GM10266 (cell line): ENCODE results near the gene MEX3D.
A peak's percentile ranks its signal among the peaks of the same experiment; 100 is the strongest.

Source experiments
- DNase-seq: peaks from one replicate; pipeline ENCODE4 v3.0.0; 2012; ENCODE audit errors: extremely low spot score
- CTCF ChIP-seq: IDR thresholded peaks from 2 replicates; pipeline ENCODE4 v1.5.1; 2012; ENCODE audit warnings: mild to moderate bottlenecking, low read depth; ENCODE audit not compliant: control insufficient read depth, insufficient read depth; ENCODE audit errors: missing control alignments

MEX3D gene

GRCh38 chr19:1513499-1514294, 54.4 kb downstream of the MEX3D start:
- peak; percentile 69 for TF ChIP-seq CTCF
- peak; percentile 83 for DNase-seq

DNA sequence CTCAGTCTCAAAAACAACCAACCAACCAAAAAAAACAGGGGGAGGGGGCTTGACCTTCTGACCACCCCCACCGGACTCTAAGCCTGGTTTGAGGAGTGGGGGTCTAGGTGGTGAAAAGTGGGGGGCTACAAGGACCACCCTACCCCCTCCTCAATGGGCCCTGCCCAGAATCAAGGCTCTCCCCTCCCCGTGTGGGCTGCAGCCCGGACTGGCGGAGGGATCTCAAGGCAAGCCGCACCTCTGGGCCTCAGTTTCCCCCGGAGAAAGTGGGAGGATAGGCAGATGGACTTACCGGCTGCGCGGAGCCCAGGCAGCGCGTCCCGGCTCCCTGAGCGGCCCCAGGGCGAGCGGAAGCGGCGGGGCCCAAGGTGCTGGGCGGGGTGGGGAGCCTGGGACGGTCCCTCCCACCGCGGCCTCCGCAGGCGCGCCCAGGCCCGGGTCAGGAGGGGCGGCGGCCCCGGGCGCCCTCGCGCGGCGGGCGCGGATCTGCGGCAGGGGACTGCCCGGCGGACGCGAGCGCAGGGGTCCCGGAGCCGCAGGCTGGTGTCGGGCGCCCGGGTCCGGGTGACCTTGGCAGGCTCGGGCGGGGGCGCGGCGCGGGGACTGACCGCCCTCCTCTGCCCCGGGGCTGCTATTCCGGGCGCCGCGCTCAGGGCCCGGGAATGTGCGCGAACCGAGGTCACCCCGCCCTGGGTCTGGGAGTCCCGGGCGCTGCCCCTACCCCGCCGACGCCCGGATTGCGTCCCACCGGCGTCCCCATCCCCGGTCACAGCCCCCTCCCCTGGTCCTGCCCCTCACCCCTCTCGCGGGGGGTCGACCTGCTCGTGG, 55.2 kb downstream of the MEX3D start, which contains the start of gene ADAMTSL5:
Gene ADAMTSL5 (minus strand): TSS at position 349 of the 828 bp plus-strand sequence. CDS start 2,076 bp downstream, outside the sequence.
- DNase-seq = peak; percentile 94
- TF ChIP-seq CTCF = peak; percentile 60

GRCh38 chr19:1511318-1512317, 56.5 kb downstream of the MEX3D start:
- no peak for DNase-seq
- no peak for TF ChIP-seq CTCF

DNA sequence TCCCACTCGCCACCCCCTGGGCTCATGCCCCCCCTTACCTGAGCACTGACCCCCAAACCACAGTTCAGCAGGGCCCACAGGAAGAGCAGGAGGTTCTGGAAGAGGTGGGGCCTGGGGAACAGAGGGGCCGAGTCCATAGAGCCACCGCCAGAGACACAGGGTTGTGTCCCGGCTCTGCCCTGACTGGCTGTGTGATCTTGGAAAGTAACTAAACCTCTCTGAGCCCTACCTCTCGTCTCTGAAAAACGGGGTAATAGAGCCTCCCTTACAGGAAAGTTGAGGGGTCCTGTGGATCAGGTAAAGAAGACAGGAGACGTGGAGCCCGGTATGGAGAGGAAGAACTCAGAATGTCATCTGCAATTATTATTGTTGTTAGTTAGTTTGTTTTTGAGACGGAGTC, 57.3 kb downstream of the MEX3D start:
- no peak for DNase-seq
- no peak for TF ChIP-seq CTCF

- DNase-seq = no peak
- no peak for TF ChIP-seq CTCF
These were observed 57.7 kb downstream of the MEX3D start for GRCh38 chr19:1510442-1510806.

DNA sequence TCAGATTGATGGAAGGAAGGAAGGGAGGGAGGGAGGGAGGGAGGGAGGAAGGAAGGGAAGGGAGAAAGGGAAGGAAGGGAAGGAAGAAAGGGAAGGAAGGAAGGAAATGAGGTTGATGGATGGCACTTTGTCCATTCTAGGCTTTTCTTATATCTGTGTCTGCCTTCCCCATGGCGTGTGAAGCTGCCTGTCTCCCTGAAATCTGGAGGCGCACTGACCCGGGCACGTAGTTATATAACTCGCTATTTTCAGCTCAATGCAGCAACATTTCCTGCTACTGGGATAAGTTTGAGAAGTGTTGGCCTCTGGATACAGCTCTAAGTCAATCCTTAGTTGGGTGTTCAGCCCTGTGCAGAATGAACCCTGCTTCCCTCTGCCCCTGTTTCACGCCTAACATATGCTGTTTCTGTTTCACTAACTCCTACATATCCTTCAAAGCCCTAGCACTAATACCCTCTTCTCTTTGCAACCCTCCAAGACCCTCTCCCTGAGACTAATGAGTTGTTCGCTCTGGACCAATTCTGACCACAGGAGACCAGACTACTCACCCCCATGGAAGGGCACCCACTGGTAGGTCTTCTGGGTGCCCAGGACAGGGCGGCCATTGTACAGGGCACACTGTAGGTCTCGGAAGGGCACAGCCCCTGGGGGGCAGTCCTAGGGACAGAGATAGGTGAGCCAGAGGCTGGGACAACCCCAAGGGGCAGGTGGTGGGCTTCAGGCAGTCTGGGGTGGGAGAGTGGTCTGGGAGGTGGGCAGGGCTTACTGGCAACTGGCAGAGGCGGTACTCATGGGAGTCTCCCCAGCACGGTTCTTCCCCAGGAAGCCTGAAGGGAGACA, 58.3 kb downstream of the MEX3D start:
- DNase-seq = no peak

More for the DNA sequence above, 58.3 kb downstream of the MEX3D start:
- no peak for TF ChIP-seq CTCF
